GM13977 (cell line): Measurements from ENCODE around the gene ZNF716.

Source experiments
- DNase-seq: peaks from one replicate; pipeline ENCODE4 v3.0.0; 2012; ENCODE audit warnings: low spot score
- in situ Hi-C: fragments of 300-500 bp; cut with MboI; formaldehyde crosslinking; loops from one replicate; pipeline ENCODE4 v1.12.0; 2022; ENCODE audit warnings: low sequenced_read_pairs, low pct_unique_long_range_greater_than_20kb, mixed read lengths, inconsistent platforms; ENCODE audit not compliant: unreplicated experiment
- TF ChIP-seq, protein P1 (sequence below): IDR thresholded peaks from 2 replicates; pipeline ENCODE4 v1.5.1; 2012; ENCODE audit warnings: mild to moderate bottlenecking, control low read depth; ENCODE audit not compliant: insufficient read depth; ENCODE audit errors: extremely low read depth, missing control alignments

The ZNF716 gene

DNA sequence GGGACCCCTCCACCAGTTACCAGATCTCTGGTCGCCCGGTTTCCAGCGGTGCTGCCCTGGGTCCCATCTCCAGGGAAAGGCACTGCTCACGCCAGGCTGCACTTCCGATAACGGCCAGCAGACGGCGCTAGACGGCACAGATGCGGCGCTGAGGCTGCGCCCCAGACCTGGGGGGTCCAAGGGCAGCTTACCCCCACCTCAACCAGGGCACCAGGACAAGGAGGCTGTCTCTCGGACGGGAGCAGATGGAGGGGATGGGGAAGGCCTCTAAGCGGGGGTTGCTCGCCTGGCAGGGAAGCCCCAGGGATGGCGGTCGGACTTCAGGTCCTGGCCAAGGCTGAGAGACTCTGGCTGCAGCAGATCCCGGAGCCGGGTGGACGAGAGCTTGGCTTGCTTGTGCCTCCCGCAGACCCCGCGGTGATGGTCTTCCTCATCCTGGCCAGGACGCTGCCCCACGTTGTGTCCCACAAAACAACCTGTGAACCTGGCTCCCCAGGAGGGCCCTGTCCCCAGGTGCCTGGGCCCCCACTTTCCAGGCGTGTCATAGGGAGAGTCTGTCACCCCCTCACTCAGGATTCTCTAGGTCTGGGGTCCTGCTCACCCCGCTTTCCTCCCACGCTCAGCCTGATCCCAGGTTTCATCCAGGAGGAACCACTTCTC lies 23.9 kb upstream of the ZNF716 start:
- DNase-seq, result peak; percentile 1
- TF ChIP-seq, protein P1, sequence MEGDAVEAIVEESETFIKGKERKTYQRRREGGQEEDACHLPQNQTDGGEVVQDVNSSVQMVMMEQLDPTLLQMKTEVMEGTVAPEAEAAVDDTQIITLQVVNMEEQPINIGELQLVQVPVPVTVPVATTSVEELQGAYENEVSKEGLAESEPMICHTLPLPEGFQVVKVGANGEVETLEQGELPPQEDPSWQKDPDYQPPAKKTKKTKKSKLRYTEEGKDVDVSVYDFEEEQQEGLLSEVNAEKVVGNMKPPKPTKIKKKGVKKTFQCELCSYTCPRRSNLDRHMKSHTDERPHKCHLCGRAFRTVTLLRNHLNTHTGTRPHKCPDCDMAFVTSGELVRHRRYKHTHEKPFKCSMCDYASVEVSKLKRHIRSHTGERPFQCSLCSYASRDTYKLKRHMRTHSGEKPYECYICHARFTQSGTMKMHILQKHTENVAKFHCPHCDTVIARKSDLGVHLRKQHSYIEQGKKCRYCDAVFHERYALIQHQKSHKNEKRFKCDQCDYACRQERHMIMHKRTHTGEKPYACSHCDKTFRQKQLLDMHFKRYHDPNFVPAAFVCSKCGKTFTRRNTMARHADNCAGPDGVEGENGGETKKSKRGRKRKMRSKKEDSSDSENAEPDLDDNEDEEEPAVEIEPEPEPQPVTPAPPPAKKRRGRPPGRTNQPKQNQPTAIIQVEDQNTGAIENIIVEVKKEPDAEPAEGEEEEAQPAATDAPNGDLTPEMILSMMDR, result peak; percentile 28

DNA sequence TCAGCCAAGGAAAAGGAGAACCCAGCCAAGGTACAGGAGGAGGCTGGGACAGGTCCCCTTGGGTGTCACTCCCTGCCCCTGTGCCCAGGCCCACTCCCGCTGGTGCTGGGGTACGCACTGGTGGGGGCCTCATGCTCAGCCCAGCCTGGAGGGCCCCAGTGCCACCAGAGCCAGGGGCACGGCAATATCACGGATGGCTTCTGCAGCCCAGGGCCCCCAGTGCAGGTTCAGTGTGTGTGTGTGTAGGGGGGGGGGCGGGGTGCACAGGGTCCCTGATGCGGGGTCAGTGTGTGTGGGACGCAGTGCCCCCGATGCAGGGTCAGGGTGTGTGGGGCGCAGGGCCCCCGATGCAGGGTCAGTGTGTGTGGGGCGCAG lies 23.4 kb upstream of the ZNF716 start:
- in situ Hi-C loops, result no loop called here
- TF ChIP-seq, protein P1, result no peak
- peak; percentile 2 for DNase-seq

More for the DNA sequence above, 23.9 kb upstream of the ZNF716 start:
- in situ Hi-C loops, result no loop called here

DNA sequence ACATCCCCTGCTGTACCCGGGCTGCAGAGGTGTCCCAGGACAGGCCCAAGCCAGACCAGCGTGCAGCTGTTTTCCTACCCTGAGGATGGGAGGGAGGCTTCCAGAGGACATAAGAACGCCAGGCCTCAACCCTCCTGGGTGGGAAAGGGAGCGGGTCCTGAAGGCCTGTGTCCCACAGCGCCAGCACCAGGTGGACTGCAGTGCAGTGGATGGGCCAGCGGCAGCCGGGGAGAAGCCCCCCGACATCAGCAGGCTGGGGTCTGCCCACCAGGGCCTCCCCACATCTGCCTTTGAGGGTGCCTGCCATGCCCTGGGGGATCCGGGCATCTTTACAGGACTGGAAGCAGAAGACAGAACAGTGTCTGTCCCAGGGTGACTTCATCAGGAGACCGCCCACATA lies 22.8 kb upstream of the ZNF716 start:
- in situ Hi-C loops, result no loop called here
- TF ChIP-seq, protein P1, result no peak
- DNase-seq, result peak; percentile 4

DNA sequence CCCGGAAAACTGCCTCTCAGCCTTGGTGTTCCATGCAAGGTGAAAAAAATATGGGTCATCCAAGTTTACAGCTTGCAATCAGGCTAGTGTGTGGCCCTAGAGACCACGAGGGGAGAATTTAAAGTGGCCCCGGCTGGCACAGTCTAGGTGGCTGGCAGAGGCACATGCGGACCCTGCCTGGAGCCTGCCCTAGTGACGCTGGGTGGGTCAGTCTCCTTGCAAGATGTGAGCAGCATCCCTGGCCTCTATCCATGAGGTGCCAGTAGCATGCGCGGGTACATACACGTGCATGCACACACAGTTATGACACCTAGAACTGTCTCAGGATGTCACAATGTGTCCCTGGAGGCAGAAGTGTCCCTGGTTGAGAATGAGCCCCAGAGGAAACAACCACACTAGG lies 22.4 kb upstream of the ZNF716 start:
- peak; percentile 1 for DNase-seq
- in situ Hi-C loops, result no loop called here
- TF ChIP-seq, protein P1, result no peak

DNA sequence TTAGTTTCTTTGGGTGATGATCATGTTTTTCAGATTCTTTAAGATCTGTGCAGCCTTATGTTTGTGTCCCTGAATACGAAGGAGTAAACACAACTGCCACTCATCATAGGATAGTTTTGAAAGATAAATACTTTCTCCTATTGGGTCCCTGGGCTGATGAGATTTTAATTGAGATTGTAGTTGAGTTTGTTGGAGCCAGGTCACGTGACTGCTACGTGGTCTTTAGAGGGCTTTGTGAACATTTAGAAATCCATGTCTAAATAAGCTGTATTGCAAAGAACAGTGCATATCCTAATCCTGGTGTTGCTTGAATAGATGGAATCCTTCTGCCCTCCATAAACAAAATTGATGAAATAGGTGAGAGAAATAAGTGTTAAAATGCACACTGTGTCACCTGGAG lies 17.4 kb upstream of the ZNF716 start:
- in situ Hi-C loops, result no loop called here
- peak; percentile 2 for DNase-seq
- TF ChIP-seq, protein P1, result no peak

DNA sequence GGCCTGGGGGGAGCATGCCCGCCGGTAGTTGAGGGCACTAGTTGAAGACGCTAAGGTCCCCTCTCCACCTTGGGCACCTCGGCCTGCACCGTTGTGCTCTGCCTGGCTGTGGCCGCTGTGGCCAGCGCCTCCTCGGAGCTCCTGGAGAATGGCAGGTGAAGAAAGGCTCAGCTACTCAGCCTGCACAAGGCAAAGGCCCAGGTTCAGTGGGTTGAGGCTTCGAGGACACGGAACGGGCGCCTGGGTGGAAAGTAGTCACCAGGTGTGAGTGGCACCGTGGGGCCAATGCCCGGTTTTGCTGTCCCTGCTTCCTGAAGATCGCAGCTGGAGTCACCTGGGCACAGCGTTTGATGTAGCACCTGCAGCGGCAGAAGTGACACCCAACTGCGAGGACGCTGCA lies 12.4 kb upstream of the ZNF716 start:
- TF ChIP-seq, protein P1, result no peak
- DNase-seq, result no peak
- in situ Hi-C loops, result no loop called here

DNA sequence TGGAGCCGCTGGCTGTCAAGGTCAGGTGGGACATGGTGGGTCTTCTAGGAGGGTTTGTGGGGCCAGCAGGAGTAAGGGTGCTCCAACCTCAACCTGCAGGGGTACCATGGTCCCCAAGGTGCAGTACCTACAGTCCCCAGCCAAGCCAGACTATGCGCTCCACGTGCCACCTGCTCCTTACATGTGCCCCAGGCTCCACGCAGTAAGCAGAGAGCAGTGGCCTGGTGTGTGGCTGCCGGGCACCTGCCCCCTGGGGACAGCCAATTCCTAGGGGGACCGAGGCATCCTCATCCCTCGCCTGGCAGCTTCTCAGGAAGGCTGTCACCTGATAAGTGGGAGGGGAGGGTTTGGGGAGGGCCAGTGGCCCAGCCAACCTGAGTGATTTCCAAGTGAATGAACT lies 11.7 kb upstream of the ZNF716 start:
- in situ Hi-C loops, result no loop called here
- no peak for DNase-seq
- TF ChIP-seq, protein P1, result no peak
